Measurements from ENCODE around the gene HFE. TPM values are rescaled to one million over a fixed set of nuclear protein-coding genes. Genes with fewer than 3 reads are reported as not detected.

The HFE gene
- total RNA-seq, 2 donors from 2014 or later: 2.0 to 5.4 TPM

GRCh38 chr6:26105109-26105730, 18.0 kb downstream of the HFE start:
- H3K9me3 ChIP-seq: no peaks in the 10 kb centered on the region
- no peaks in the 10 kb centered on the region for H3K27me3 ChIP-seq
- no peak overlapping the region for H3K4me3 ChIP-seq
- H3K36me3 ChIP-seq (replicated peaks in 1 of 2; ENCODE audit: insufficient read depth in 1 of 2, low read depth in 2 of 2): no peaks in the 10 kb centered on the region
- no peak for ATAC-seq
- H3K27ac ChIP-seq: no peak overlapping the region
- WGBS, 2 donors: 94% methylated on average over 8 of the region's 8 CpGs
- H3K4me1 ChIP-seq: peaks cover 16% of the 10 kb centered on the region
- intact Hi-C loops (cut with DNase I): no loop called here
- TF ChIP-seq, protein P1, sequence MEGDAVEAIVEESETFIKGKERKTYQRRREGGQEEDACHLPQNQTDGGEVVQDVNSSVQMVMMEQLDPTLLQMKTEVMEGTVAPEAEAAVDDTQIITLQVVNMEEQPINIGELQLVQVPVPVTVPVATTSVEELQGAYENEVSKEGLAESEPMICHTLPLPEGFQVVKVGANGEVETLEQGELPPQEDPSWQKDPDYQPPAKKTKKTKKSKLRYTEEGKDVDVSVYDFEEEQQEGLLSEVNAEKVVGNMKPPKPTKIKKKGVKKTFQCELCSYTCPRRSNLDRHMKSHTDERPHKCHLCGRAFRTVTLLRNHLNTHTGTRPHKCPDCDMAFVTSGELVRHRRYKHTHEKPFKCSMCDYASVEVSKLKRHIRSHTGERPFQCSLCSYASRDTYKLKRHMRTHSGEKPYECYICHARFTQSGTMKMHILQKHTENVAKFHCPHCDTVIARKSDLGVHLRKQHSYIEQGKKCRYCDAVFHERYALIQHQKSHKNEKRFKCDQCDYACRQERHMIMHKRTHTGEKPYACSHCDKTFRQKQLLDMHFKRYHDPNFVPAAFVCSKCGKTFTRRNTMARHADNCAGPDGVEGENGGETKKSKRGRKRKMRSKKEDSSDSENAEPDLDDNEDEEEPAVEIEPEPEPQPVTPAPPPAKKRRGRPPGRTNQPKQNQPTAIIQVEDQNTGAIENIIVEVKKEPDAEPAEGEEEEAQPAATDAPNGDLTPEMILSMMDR (IDR thresholded peaks at IDR 0.05): no peak
- no peak for TF ChIP-seq POLR2A (IDR thresholded peaks at IDR 0.05)
- no peak for DNase-seq

- Histone ChIP-seq H3K27me3 (no peaks in the 10 kb centered on the region), H3K4me1 (peaks cover 16% of the 10 kb centered on the region), H3K4me3 (no peak overlapping the region), H3K9me3 (no peaks in the 10 kb centered on the region), H3K36me3 (replicated peaks in 1 of 2; ENCODE audit: insufficient read depth in 1 of 2, low read depth in 2 of 2) (no peaks in the 10 kb centered on the region), H3K27ac (no peak overlapping the region)
- WGBS, 2 donors: 77 to 81% methylated on average over 4 of the region's 4 CpGs
- DNase-seq (no peak), ATAC-seq (no peak)
- intact Hi-C loops (cut with DNase I): no loop called here
- TF ChIP-seq POLR2A (IDR thresholded peaks at IDR 0.05): no peak
- TF ChIP-seq, protein P1 (IDR thresholded peaks at IDR 0.05): no peak
Measured at GRCh38 chr6:26105842-26106241, 18.6 kb downstream of the HFE start.

DNA sequence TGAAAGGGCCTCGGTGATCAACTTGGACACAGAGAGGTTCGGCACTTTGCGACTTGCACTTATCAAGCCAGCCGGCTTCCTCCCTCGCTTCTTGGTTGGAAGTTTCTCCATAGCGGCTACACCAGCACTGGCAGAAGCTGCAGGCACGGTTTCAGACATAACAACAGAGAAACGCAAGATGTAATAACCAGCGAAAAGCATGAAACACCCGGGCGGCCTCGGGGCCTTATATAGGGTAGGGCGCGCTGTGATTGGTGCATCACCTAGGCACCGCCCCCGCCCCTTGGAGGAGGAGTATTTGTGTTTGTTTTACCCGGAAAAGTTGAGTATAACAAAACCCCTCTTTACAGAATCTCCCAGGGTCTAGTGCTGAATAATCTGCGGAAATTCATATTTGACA, 20.7 kb downstream of the HFE start:
- Histone ChIP-seq H3K4me3 (no peak overlapping the region), H3K9me3 (no peaks in the 10 kb centered on the region), H3K4me1 (peaks cover 10% of the 10 kb centered on the region), H3K27ac (no peak overlapping the region), H3K27me3 (no peaks in the 10 kb centered on the region), H3K36me3 (replicated peaks in 1 of 2; ENCODE audit: insufficient read depth in 1 of 2, low read depth in 2 of 2) (no peaks in the 10 kb centered on the region)
- TF ChIP-seq, protein P1 (IDR thresholded peaks at IDR 0.05): no peak
- no peak for TF ChIP-seq POLR2A (IDR thresholded peaks at IDR 0.05)
- 93 to 94% methylated on average over 18 of the region's 18 CpGs for WGBS, 2 donors
- ATAC-seq (no peak), DNase-seq (no peak)
- intact Hi-C loops (cut with DNase I): no loop called here

GRCh38 chr6:26109772-26110171, 22.5 kb downstream of the HFE start:
- H3K9me3 ChIP-seq: no peaks in the 10 kb centered on the region
- no peaks in the 10 kb centered on the region for H3K27me3 ChIP-seq
- TF ChIP-seq POLR2A (IDR thresholded peaks at IDR 0.05): no peak
- TF ChIP-seq, protein P1 (IDR thresholded peaks at IDR 0.05): no peak
- DNase-seq (no peak), ATAC-seq (no peak)
- H3K4me3 ChIP-seq: no peak overlapping the region
- intact Hi-C loops (cut with DNase I): no loop called here
- H3K4me1 ChIP-seq: peaks cover under 1% of the 10 kb centered on the region
- no peak overlapping the region for H3K27ac ChIP-seq
- no peaks in the 10 kb centered on the region for H3K36me3 ChIP-seq (replicated peaks in 1 of 2; ENCODE audit: insufficient read depth in 1 of 2, low read depth in 2 of 2)
- WGBS, 2 donors: 96 to 98% methylated on average over 6 of the region's 6 CpGs

DNA sequence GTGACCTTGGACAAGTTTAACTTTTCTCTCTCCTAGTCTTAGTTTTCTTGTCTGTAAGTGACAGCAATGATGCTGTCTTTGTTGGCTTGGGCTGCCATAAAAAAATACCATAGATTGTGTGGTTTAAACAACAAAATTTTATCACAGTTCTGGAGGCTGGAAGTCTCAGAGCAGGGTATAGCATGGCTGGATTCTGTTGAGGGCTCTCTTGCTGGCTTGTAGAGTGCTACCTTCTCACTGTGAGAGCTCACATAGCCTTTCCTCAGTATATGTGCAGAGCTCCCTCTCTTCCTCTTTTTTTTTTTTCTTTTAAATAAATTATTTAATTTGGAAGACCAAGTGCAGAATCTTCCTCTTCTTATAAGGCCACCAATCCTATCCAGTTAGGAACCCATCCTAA, 26.3 kb downstream of the HFE start:
- Histone ChIP-seq H3K4me1 (no peaks in the 10 kb centered on the region), H3K27me3 (no peaks in the 10 kb centered on the region), H3K4me3 (no peak overlapping the region), H3K9me3 (no peaks in the 10 kb centered on the region), H3K36me3 (replicated peaks in 1 of 2; ENCODE audit: insufficient read depth in 1 of 2, low read depth in 2 of 2) (no peaks in the 10 kb centered on the region), H3K27ac (no peak overlapping the region)
- TF ChIP-seq POLR2A (IDR thresholded peaks at IDR 0.05): no peak
- TF ChIP-seq, protein P1 (IDR thresholded peaks at IDR 0.05): no peak
- DNase-seq: no peak
- no peak for ATAC-seq
- intact Hi-C loops (cut with DNase I): no loop called here
